Activated CD8-positive, alpha-beta memory T cell treated with anti-CD3 and anti-CD28 coated beads, Interleukin-2, amount 50 U/mL, for 24 hours (primary cell): ENCODE data around the gene SPATA31C2.
"Not testable (repeated sequence)": the region's sequence is repeated elsewhere in the genome, so short reads cannot be mapped to it uniquely, and the experiment has no call there.

Source experiments
- DNase-seq: peaks from one replicate; pipeline ENCODE4 v3.0.0-alpha.2; 2020; ENCODE audit errors: extremely low read depth

Gene SPATA31C2

DNA sequence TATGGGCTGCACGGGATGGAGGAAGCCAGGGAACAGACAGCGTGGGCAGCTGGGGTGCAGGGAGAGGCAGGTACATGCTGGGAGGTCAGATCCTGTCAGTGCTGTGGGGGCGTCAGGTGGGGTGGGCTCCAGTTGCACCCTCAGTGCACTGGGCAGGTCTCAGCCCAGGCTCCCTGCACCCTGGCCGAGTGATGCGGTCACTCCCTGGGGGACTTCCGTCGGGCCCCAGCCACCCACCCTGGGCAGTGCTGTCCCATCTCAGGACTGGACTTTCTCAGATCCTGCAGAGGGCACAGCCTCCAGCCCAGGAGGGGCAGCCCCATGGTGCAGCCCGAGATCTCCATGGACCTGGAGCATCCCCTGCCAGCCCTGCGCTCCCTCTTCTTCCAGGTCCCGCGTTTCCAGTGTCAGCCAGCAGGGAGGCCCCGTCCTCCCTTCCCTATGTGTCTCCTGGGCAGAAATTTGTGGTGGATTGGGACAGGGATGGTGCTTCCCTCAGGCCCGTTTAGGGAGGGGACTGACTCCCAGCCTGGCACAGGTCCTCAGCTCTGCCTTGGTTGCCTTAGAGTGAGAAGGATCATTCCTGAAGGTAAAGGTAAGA, 10.5 kb downstream of the SPATA31C2 start:
- not testable (repeated sequence) for DNase-seq

- not testable (repeated sequence) for DNase-seq
Observed at GRCh38 chr9:88123413-88123812, 14.9 kb downstream of the SPATA31C2 start.

DNA sequence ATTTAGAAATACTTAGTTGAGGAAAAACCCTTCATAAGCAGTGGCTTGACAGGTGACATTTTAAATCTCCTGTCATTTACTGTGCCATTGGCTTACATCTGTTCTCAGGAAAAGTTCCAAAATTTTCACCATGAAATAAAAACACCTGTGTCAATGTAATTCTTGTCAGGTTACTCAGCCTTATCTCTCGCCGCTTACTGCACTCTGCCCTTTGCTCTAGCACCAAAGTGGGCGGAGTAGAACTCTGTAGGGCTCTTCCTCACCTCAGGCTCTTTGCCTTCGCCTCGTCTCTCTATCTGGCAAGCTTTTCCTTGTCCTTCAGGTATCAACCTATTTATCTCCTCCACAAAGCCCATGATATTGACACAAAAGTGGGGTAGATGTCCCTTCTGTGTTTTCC, 20.2 kb downstream of the SPATA31C2 start:
- not testable (repeated sequence) for DNase-seq

DNA sequence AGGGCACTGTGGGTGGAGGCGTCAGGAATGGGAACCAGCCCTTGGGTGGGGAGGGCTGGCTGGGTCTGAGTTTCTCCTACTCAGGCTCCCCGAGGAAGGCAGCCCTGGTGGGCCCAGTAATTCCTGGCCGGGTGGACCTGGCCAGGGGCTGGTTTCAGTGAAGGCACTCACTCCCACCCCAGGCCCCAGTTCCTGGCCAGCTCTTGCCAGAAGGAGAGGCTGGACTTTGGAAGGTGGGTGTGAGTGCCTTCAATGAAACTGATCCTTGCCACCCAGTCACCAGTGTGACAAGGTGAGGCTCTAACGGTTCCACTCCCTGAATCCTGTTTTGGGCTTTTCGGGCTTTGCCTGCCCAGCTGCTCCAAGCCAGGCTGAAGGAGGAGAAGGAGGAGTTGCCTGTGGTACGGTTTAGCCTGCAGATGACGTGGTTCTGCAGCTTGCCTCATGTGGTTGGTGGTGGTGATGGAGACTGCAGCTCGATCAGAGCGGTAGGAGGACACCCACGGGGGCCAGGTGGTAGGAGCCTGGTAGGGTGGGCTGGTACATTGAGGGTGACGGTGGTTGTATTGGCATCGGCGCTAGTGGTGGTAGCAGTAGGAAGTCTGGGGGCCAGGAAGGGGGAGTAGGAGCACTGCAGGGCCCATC, 23.2 kb downstream of the SPATA31C2 start:
- DNase-seq = not testable (repeated sequence)

DNA sequence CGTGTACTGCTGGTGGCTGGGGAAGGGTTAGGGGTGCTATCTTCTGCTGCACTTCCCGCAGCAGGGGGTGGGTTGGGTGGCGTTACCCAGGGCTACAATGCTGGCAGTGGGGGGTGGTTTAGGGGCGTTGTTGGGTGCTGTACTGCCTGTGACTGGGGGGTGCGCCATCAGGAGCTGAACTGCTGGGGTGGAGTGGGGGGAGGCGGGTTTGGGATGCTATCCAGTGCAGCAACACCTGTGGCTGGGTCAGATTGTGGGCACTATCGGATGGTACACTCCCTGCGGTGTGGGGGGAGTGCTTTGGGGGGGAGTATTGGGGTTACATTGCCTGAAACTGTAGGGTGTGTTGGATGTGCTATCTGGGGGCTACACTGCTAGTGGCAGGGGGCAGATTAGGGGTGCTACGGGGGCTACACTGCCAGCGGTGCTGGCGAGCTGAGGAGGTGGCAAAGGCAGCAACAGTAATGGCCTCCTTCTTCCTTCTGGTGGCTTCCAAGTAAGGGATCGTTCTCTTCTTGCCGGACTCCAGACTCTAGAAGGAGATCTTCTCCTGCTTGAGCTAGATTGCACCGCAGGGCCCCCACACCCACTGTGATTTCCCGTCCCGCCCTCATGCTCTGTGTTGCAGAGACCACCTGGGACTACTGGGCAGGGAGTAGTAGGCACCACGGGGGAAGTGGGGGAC, 23.9 kb downstream of the SPATA31C2 start:
- not testable (repeated sequence) for DNase-seq

GRCh38 chr9:88113156-88114130, 24.8 kb downstream of the SPATA31C2 start:
- DNase-seq = not testable (repeated sequence)

DNA sequence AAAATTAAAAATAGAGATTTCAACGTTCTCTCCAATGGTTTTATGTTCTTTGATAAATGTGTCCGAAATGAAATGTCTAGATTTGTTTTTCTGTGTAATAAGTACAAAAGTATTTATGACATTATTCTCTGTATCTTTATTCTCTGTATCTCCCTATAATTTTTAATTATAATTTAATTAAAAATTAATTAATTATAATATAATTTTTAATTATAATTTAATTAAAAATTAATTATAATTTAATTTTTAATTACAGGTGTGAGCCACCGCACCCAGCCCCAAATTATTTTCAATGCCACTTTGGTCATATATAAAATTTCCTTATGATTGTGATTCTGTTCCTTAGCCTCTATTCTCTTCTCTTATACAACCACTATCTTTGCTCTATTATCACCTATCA, 28.2 kb downstream of the SPATA31C2 start:
- DNase-seq = no peak

DNA sequence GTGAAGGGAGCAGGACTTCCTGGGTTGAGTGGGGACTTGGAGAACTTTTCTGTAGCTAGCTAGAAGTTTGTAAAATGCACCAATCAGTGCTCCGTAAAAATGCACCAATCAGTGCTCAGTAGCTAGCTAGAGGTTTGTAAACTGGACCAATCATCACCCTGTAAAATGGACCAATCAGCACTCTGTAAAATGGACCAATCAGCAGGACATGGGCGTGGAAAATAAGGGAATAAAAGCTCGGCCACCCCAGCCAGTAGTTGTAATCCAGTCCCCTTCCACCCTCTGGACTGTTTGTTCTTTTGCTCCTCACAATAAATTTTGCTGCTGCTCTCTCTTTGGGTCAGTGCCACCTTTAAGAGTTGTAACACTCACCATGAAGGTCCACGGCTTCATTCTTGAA, 29.5 kb downstream of the SPATA31C2 start:
- no peak for DNase-seq

DNA sequence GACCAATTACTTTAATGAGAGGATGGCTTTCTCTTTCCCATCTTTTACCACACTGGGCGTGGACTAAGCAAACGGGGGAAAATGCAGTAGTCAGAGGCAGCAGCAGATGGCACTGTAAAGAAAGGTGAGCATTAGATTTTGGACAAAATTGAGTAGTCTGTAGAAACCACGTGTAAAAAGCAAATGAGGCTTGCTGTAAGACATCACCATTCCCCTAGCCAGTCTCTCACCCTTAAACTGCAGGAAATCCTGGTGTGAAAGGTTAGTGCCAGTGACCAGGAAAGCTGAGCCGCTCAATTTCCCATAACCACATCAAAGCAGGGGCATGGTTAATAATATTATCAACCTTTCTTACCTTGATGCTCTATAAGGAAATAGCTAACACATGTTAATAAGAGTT, 31.8 kb downstream of the SPATA31C2 start:
- DNase-seq = no peak

DNA sequence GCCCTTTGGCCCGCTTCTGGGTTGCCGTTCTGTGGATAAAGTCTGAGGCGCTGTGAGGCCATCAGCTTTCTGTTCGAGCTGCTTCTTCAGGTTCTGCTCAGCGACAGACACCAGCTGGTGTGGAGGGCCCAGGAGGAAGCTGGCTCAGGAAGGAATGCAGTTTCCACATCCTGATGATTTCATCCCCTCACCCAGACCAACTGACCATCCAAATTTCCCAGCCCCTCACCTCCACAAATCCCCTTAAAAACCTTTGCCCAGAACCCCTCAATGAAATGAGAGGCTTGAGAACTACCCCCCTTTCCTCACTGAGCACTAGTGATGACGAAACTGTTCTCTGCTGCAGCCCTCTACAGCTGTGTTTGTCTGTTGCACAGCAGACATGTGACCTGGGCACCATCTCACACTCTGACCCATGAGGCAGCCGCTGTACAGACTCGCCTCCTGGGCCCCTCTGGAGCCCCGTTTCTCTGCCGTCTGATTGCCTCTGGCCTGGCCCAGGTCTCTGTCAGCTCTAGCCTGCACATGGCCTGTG, 45.4 kb downstream of the SPATA31C2 start:
- DNase-seq = no peak

- no peak for DNase-seq
Observed at GRCh38 chr9:88090151-88090581, 48.1 kb downstream of the SPATA31C2 start.

GRCh38 chr9:88087906-88088305, 50.4 kb downstream of the SPATA31C2 start:
- no peak for DNase-seq

- DNase-seq = no peak
Observed at GRCh38 chr9:88085476-88085875, 52.8 kb downstream of the SPATA31C2 start.

DNA sequence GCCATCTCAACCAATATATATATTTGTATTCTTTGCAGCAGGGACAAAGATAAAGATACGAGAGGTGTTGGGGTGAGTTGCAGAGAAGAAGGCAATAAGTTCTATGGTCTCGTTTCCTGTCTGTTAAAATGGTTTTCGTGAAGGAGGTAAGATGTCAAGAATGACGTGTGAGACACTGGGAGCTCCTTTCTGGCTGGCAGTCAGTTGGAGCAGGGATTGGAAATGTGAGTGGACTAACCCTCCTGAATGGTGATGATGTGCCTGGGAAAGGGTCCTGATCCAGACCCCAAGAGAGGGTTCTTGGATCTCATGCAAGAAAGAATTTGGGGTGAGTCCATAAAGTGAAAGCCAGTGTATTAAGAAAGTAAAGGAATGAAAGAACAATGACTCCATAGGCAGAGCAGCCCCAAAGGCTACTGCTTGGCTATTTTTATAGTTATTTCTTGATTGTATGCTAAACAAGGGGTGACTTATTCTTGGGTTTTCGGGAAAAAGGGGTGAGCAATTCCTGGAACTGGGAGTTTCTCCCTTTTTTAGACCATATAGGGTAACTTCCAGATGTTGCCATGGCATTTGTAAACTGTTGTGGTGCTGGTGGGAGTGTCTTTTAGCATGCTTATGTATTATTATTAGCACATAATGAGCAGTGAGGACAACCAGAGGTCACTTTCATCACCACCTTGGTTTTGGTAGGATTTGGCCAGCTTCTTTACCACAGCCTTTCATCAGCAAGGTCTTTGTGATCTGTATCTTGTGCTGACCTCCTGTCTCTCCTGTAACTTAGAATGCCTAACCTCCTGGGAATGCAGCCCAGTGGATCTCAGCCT, 53.7 kb downstream of the SPATA31C2 start:
- DNase-seq = no peak
